ENCODE data around the gene BUD31. TPM values are rescaled to one million over a fixed set of nuclear protein-coding genes. Genes with fewer than 3 reads are reported as not detected.
A peak's percentile ranks its signal among the peaks of the same experiment; 100 is the strongest.

Gene BUD31
- total and polyA plus RNA-seq, 2 of the 8 experiments (the other 6 are each of a cell fraction or from before 2014, with no cell fraction given), result 46.7 to 114 TPM

DNA sequence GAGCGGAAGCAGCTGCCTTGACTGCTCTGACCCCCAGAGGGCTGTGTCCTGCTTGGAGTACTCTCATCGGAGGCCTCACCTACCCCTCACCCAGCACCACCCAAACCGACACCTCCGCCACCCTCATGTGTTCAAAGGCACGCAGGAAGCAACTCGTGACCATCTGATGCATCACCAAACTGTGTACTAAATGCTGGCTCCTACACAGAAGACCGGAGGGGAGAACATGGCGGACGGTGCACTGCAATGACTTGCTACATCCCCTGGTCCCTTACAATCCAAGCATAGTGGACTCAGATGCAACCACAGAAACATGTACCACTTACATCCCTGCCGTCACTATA lies 3.8 kb upstream of the BUD31 start:
- Histone ChIP-seq H3K56ac (replicated peaks; ENCODE audit: insufficient read length, low read depth, low read length) (no peak overlapping the region), H3K27me3 (replicated peaks in 1 of 4; ENCODE audit: control insufficient read depth in 3 of 4, extremely low read depth in 1 of 4, insufficient read depth in 3 of 4, low read length in 3 of 4) (no peaks in the 10 kb centered on the region), H2AK5ac (ENCODE audit: low read depth, low read length) (no peak overlapping the region), H3K9ac (replicated peaks in 1 of 4; ENCODE audit: extremely low read depth in 1 of 4, low read depth in 3 of 4, low read length in 3 of 4) (0 out of 7 replicates have a peak overlapping the region, but pooled peaks of 1 of the 4 experiments have one; percentile 0), H4K8ac (ENCODE audit: extremely low read depth, insufficient read depth, low read length) (no peak overlapping the region), H3K23ac (ENCODE audit: insufficient read length) (no peak overlapping the region), H4K91ac (replicated peaks; ENCODE audit: insufficient read length, low read length) (no peak overlapping the region), H2AFZ (ENCODE audit: low read length) (no peak overlapping the region), H3K4me1 (replicated peaks in 1 of 4; ENCODE audit: control insufficient read depth in 3 of 4, insufficient read depth in 4 of 4, low read length in 3 of 4) (peaks cover 0 to 3% (median 3%) of the 10 kb centered on the region in 4 experiments; a peak in 2 of 7 replicates), H2BK5ac (ENCODE audit: low read depth, low read length) (no peak overlapping the region), H3K9me3 (ENCODE audit: insufficient read depth in 2 of 2, low read depth in 1 of 2, low read length in 1 of 2) (no peaks in the 10 kb centered on the region), H3K79me1 (ENCODE audit: low read depth, low read length) (peaks cover 25% of the 10 kb centered on the region), H3K4me3 (ENCODE audit: extremely low read depth in 1 of 4, insufficient read depth in 2 of 4, low read depth in 3 of 4, low read length in 4 of 4) (no peak overlapping the region), H2BK120ac (replicated peaks; ENCODE audit: low read depth, low read length) (no peak overlapping the region), H3K14ac (ENCODE audit: insufficient read length) (no peak overlapping the region), H2BK15ac (ENCODE audit: low read length) (no peak overlapping the region), H3K79me2 (ENCODE audit: control insufficient read depth in 1 of 2, insufficient read depth in 2 of 2, low read length in 2 of 2) (peaks cover 31 to 62% of the 10 kb centered on the region in 2 experiments), H3K27ac (ENCODE audit: low read depth, low read length) (no peak overlapping the region), H2BK20ac (ENCODE audit: low read length) (no peak overlapping the region), H2BK12ac (ENCODE audit: low read depth, low read length) (no peak overlapping the region), H4K20me1 (replicated peaks in 1 of 2; ENCODE audit: control insufficient read depth in 1 of 2, insufficient read depth in 2 of 2, low read length in 2 of 2) (peaks cover 21 to 32% of the 10 kb centered on the region in 2 experiments), H3K4ac (replicated peaks; ENCODE audit: insufficient read length, low read depth, low read length) (no peak overlapping the region), H3K18ac (ENCODE audit: extremely low read depth, low read length) (no peak overlapping the region), H4K5ac (ENCODE audit: insufficient read length, low read depth, low read length) (no peak overlapping the region), H3K4me2 (ENCODE audit: insufficient read depth in 1 of 2, low read depth in 2 of 2, low read length in 2 of 2) (no peak overlapping the region), H3K23me2 (ENCODE audit: low read depth, low read length) (peaks cover 13% of the 10 kb centered on the region), H3K36me3 (ENCODE audit: control insufficient read depth in 2 of 4, insufficient read depth in 4 of 4, low read length in 3 of 4) (peaks cover 23 to 45% (median 38%) of the 10 kb centered on the region in 4 experiments; a peak in 7 of 8 replicates)
- TF ChIP-seq CBX8 (IDR thresholded peaks at IDR 0.05; ENCODE audit: borderline replicate concordance, low read depth, low read length) (no peak), SP4 (IDR thresholded peaks at IDR 0.05; ENCODE audit: low read length) (no peak), NANOG (IDR thresholded peaks at IDR 0.05; ENCODE audit: insufficient read depth, low read depth, low read length, poor library complexity, severe bottlenecking) (no peak), EP300 (IDR thresholded peaks at IDR 0.05; ENCODE audit: borderline replicate concordance in 1 of 2, low read depth in 2 of 2, low read length in 2 of 2) (no peak), CBX5 (IDR thresholded peaks at IDR 0.05; ENCODE audit: low read depth, low read length) (no peak), RNF2 (IDR thresholded peaks at IDR 0.05; ENCODE audit: borderline replicate concordance, low read depth, low read length, missing control alignments, poor library complexity, severe bottlenecking) (no peak), CEBPB (IDR thresholded peaks at IDR 0.05; ENCODE audit: low read depth, low read length) (no peak), ASH2L (IDR thresholded peaks at IDR 0.05; ENCODE audit: low read length) (no peak), SIRT6 (IDR thresholded peaks at IDR 0.05; ENCODE audit: low read length) (no peak), CREB1 (IDR thresholded peaks at IDR 0.05) (no peak), HDAC6 (IDR thresholded peaks at IDR 0.05; ENCODE audit: low read depth, low read length) (no peak), TEAD4 (IDR thresholded peaks at IDR 0.05; ENCODE audit: low read depth, low read length) (no peak)
- no peak for DNase-seq (ENCODE audit: low read depth in 1 of 2, low spot score in 2 of 2)
- ChIA-PET POLR2A (ENCODE audit: partially characterized antibody) (interaction anchor here (1.0 to 8.4 kb wide), 3 partner anchors 11 to 15 kb away, joined by 3 to 150 read pairs (median 5); no protein-coding TSS in a partner anchor), CTCF (ENCODE audit: partially characterized antibody) (interaction anchor here (0.7 to 1.3 kb wide), 2 partner anchors 9 to 563 kb away, joined by 3 to 4 read pairs; no protein-coding TSS in a partner anchor)
- no peak for FAIRE-seq
- 99% methylated on average over 10 of the region's 10 CpGs; no CpG with 5 or more reads in 1 of the 2 experiments for WGBS, 2 experiments (ENCODE audit: extremely low coverage in 1 of 2, insufficient coverage in 1 of 2, insufficient read length in 1 of 2, insufficient replicate concordance in 2 of 2, low coverage in 1 of 2, low lambda C conversion rate in 2 of 2, missing lambda C conversion rate in 1 of 2)
